Measurements from ENCODE around the gene TFAP2E. TPM values are rescaled to one million over a fixed set of nuclear protein-coding genes. Genes with fewer than 3 reads are reported as not detected.

Gene TFAP2E
- total RNA-seq = 0.23 and 0.49 TPM in 2 replicates

GRCh38 chr1:35573198-35574124 is at the start of gene TFAP2E:
Gene TFAP2E, plus strand, starts transcription at chr1:35573314. Its CDS starts 264 bp downstream, at chr1:35573578.

GRCh38 chr1:35557118-35557610 is 15.9 kb upstream of the TFAP2E start, which contains the start of gene KIAA0319L:
Gene KIAA0319L, minus strand, starts transcription at chr1:35557403. Its CDS starts 2,912 bp downstream, at chr1:35554491.

GRCh38 chr1:35557611-35558373 is 15.3 kb upstream of the TFAP2E start, which contains the start of gene NCDN:
Gene NCDN, plus strand, starts transcription at chr1:35557799. Its CDS starts 392 bp downstream, at chr1:35558191.

GRCh38 chr1:35641233-35641866 is 68.2 kb downstream of the TFAP2E start, which contains the start of gene PSMB2:
Gene PSMB2, minus strand, starts transcription at chr1:35641526. Its CDS starts 94 bp downstream, at chr1:35641432.

Other genes starting within 250 kb of the TFAP2E start
- 45.2 and 48.5 TPM in 2 replicates for gene KIAA0319L, start 15.9 kb upstream of the TFAP2E start, total RNA-seq
- 19.4 and 24.5 TPM in 2 replicates for gene NCDN, start 15.5 kb upstream of the TFAP2E start, total RNA-seq
- gene PSMB2, start 68.2 kb downstream of the TFAP2E start, total RNA-seq = 73.7 and 89.4 TPM in 2 replicates
- gene C1orf216, start 145.6 kb downstream of the TFAP2E start, total RNA-seq = 5.0 and 7.2 TPM in 2 replicates
- 6.8 and 13.0 TPM in 2 replicates for gene CLSPN, start 196.7 kb downstream of the TFAP2E start, total RNA-seq
- gene AGO4, start 234.7 kb downstream of the TFAP2E start, total RNA-seq = 4.8 and 9.5 TPM in 2 replicates

All from airway epithelial cell (primary cell).